Lower leg skin (tissue), 3 donors: ENCODE results near the gene BIRC2.

Experiments used
- POLR2A ChIP-seq, 2 donors: fragments of 450-650 bp; IDR thresholded peaks; one replicate each; pipeline ENCODE4 v1.6.1; 2016 to 2017; ENCODE audit warnings: antibody characterized with exemption in 2 of 2, mild to moderate bottlenecking in 1 of 2, moderate library complexity in 1 of 2
- TF ChIP-seq, protein P1 (sequence below), 3 donors: fragments of 450-650 bp; IDR thresholded peaks; one replicate each; pipeline ENCODE4 v1.5.1; 2016; ENCODE audit warnings: antibody characterized with exemption in 3 of 3, mild to moderate bottlenecking in 3 of 3, moderate library complexity in 2 of 3

DNA sequence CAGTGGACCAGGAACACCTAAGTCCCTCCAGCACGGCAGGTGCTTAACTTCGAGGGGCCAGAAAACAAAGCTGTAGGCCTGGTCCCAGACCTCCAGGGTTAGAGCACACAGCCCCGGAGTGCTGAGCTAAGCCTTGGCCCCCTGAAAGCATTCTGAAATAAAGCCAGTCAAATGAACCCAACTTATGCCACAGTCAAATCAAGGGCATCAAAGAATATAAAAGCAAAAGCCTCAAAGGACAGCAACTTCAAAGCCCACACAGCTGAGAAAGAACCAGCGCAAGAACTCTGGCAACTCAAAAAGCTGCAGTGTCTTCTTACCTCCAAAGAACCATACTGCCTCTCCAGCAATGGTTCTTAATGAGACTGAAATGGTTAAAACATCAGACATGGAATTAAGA lies 66.5 kb downstream of the BIRC2 start:
- TF ChIP-seq, protein P1, sequence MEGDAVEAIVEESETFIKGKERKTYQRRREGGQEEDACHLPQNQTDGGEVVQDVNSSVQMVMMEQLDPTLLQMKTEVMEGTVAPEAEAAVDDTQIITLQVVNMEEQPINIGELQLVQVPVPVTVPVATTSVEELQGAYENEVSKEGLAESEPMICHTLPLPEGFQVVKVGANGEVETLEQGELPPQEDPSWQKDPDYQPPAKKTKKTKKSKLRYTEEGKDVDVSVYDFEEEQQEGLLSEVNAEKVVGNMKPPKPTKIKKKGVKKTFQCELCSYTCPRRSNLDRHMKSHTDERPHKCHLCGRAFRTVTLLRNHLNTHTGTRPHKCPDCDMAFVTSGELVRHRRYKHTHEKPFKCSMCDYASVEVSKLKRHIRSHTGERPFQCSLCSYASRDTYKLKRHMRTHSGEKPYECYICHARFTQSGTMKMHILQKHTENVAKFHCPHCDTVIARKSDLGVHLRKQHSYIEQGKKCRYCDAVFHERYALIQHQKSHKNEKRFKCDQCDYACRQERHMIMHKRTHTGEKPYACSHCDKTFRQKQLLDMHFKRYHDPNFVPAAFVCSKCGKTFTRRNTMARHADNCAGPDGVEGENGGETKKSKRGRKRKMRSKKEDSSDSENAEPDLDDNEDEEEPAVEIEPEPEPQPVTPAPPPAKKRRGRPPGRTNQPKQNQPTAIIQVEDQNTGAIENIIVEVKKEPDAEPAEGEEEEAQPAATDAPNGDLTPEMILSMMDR (IDR thresholded peaks at IDR 0.05) = no peak
- no peak for TF ChIP-seq POLR2A (IDR thresholded peaks at IDR 0.05)
